ENCODE measurements around the gene EEF2. TPM values are rescaled to one million over a fixed set of nuclear protein-coding genes. Genes with fewer than 3 reads are reported as not detected.
"Not testable (repeated sequence)": the region's sequence is repeated elsewhere in the genome, so short reads cannot be mapped to it uniquely, and the experiment has no call there.

EEF2 gene
- polyA plus RNA-seq, 1 donor from 2014 or later = 716 TPM

DNA sequence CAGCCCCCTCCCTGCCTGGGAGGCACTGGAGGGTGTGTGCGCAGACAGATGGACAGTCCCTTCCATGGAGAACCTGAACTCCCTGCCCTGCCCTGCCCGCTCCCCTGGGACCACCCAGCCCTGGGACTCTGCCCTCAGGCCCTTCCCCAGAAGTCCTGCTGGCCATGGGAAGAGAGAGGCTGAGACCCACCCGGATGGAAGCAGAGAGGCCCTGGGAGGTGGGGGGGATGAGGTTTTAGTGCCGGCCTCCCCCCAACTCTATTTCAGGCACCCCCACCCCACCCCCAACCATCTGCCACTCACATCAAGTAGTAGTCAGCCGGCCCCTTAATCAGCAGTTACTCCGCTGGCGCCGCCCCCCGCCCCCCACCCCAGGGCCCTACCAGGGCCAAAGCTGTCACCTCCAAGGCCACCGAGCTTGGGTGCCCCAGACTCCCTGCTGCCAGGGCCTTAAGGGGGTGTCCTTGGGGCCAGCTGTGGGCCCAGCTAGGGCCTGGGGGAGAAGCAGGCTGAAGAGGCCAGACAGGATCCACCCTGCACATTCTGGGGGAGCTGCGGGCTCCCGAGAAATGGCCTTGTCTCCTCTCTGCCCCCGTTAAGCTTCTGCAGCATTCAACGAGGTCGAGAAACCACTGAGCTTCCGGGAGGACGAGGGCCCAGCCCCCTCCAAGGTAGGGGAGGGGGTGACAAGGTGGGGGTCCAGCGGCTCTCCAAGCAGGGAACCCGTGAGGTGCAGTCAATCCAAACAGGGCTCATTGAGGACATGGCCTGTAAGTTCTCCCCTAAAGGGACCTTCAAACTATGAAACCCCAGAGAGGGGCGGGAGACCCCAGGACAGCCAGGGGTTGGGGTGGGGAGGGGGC, 35.0 kb downstream of the EEF2 start:
- H3K36me3 ChIP-seq (ENCODE audit: insufficient read depth, low read length) = no peaks in the 10 kb centered on the region
- no peak overlapping the region for H2AFZ ChIP-seq (ENCODE audit: low read depth, low read length)
- H3K4me2 ChIP-seq (ENCODE audit: low read length) = no peak overlapping the region
- no peak overlapping the region for H3K27ac ChIP-seq (ENCODE audit: low read length)
- no peak overlapping the region for H3K9ac ChIP-seq (ENCODE audit: low read length)
- H3K79me2 ChIP-seq (replicated peaks; ENCODE audit: insufficient read depth, low read length) = no peaks in the 10 kb centered on the region
- H3K27me3 ChIP-seq (ENCODE audit: insufficient read depth, low read depth, low read length) = no peaks in the 10 kb centered on the region
- no peaks in the 10 kb centered on the region for H3F3A ChIP-seq (ENCODE audit: insufficient read depth, low read length, poor library complexity, severe bottlenecking)
- H3K9me2 ChIP-seq (ENCODE audit: insufficient read depth, low read length) = no peaks in the 10 kb centered on the region
- no peaks in the 10 kb centered on the region for H4K20me1 ChIP-seq (ENCODE audit: insufficient read depth)
- no peak for TF ChIP-seq EZH2 (IDR thresholded peaks at IDR 0.05; ENCODE audit: borderline replicate concordance, insufficient read depth, low read length, poor library complexity, severe bottlenecking)
- TF ChIP-seq MXI1 (conservative IDR thresholded peaks at IDR 0.05; ENCODE audit: poor library complexity, severe bottlenecking) = no peak
- TF ChIP-seq POLR2AphosphoS5 (IDR thresholded peaks at IDR 0.05) = no peak
- TF ChIP-seq SMC3 (conservative IDR thresholded peaks at IDR 0.05; ENCODE audit: poor library complexity) = no peak
- TF ChIP-seq RAD21 (conservative IDR thresholded peaks at IDR 0.05) = no peak
- no peak overlapping the region for H3K4me3 ChIP-seq (ENCODE audit: low read length)
- H3K9me3 ChIP-seq (ENCODE audit: low read length) = no peaks in the 10 kb centered on the region

DNA sequence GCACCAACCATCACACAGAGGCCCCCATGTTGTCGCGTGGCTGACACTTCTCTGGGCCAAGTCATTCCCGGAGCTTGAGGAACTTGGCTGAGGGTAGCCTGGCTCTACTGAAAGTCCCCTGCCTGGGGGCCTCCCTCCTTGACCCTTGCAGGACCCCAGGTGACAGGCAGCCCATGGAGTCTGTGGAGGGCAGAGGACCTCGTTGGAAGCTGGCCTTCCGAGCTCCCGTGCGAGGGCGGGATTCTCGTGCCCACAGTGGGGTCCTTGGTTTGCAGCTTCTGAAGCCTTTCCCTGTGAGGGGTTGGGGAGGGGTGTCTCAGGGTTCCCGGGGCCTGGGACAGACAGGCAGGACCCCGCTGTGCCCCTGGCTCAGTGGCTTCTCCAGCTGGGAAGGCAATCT, 36.0 kb downstream of the EEF2 start:
- no peaks in the 10 kb centered on the region for H3F3A ChIP-seq (ENCODE audit: insufficient read depth, low read length, poor library complexity, severe bottlenecking)
- no peaks in the 10 kb centered on the region for H3K27me3 ChIP-seq (ENCODE audit: insufficient read depth, low read depth, low read length)
- no peak overlapping the region for H2AFZ ChIP-seq (ENCODE audit: low read depth, low read length)
- H3K4me3 ChIP-seq (ENCODE audit: low read length) = no peak overlapping the region
- no peaks in the 10 kb centered on the region for H4K20me1 ChIP-seq (ENCODE audit: insufficient read depth)
- H3K27ac ChIP-seq (ENCODE audit: low read length) = no peak overlapping the region
- H3K36me3 ChIP-seq (ENCODE audit: insufficient read depth, low read length) = no peaks in the 10 kb centered on the region
- no peak for TF ChIP-seq EP300 (conservative IDR thresholded peaks at IDR 0.05; ENCODE audit: poor library complexity, severe bottlenecking)
- no peak overlapping the region for H3K4me2 ChIP-seq (ENCODE audit: low read length)
- no peaks in the 10 kb centered on the region for H3K9me3 ChIP-seq (ENCODE audit: low read length)
- H3K79me2 ChIP-seq (replicated peaks; ENCODE audit: insufficient read depth, low read length) = no peaks in the 10 kb centered on the region
- no peak overlapping the region for H3K9ac ChIP-seq (ENCODE audit: low read length)
- H3K9me2 ChIP-seq (ENCODE audit: insufficient read depth, low read length) = no peaks in the 10 kb centered on the region

DNA sequence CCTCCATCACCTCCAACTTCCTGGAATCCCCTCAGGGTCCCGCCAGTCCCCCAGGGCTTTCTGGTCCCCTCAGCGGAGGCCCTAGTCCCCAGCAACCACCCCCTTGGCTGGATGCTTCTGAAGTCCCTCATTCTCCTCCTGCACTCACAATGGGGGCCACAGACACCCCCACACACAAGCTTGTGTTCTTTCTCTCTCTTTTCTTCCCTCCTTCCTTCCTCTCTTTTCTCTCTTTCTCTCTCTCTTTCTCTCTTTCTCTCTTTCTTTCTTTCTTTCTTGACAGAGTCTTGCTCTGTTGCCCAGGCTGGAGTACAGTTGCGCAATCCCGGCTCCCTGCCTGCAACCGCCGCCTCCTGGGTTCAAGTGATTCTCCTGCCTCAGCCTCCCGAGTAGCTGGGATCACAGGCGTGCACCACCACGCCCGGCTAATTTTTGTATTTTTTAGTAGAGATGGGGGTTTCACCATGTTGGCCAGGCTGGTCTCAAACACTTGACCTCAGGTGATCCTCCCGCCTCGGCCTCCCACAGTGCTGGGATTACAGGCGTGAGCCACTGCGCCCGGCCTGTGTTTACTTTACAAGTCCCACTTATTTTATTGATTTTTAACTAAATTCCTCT, 37.8 kb downstream of the EEF2 start:
- H3K9ac ChIP-seq (ENCODE audit: low read length); H3K27me3 ChIP-seq (ENCODE audit: insufficient read depth, low read depth, low read length); H3K9me3 ChIP-seq (ENCODE audit: low read length); H2AFZ ChIP-seq (ENCODE audit: low read depth, low read length); H3K4me3 ChIP-seq (ENCODE audit: low read length); H3K9me2 ChIP-seq (ENCODE audit: insufficient read depth, low read length); H3K79me2 ChIP-seq (replicated peaks; ENCODE audit: insufficient read depth, low read length); H3K36me3 ChIP-seq (ENCODE audit: insufficient read depth, low read length); H4K20me1 ChIP-seq (ENCODE audit: insufficient read depth); H3K4me2 ChIP-seq (ENCODE audit: low read length); H3K27ac ChIP-seq (ENCODE audit: low read length); H3F3A ChIP-seq (ENCODE audit: insufficient read depth, low read length, poor library complexity, severe bottlenecking): not testable (repeated sequence)

DNA sequence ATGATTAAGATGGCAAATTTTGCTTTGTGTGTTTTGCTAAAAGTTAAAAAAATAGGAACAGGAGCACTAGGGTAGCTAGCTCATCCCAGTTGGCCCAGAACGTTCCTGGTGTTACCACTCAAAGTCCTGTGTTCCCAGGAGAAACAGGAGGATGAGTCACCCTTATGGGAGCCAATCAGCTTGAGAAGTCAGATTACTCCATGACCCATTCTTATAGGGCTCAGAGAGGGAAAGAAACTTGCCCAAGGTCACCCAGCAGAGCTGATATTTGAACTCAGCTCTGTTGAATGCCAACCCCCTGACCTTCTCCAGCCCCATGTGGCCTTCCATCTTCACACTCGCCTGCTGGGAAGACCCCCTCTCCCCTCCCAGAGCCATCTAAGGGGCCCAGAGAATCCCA, 39.4 kb downstream of the EEF2 start:
- Histone ChIP-seq H3K27ac (ENCODE audit: low read length) (no peak overlapping the region), H3K4me2 (ENCODE audit: low read length) (no peak overlapping the region), H3K36me3 (ENCODE audit: insufficient read depth, low read length) (no peaks in the 10 kb centered on the region), H3K27me3 (ENCODE audit: insufficient read depth, low read depth, low read length) (no peaks in the 10 kb centered on the region), H3K9me2 (ENCODE audit: insufficient read depth, low read length) (no peaks in the 10 kb centered on the region), H3K79me2 (replicated peaks; ENCODE audit: insufficient read depth, low read length) (no peaks in the 10 kb centered on the region), H3K9me3 (ENCODE audit: low read length) (no peaks in the 10 kb centered on the region), H2AFZ (ENCODE audit: low read depth, low read length) (no peak overlapping the region), H4K20me1 (ENCODE audit: insufficient read depth) (no peaks in the 10 kb centered on the region), H3F3A (ENCODE audit: insufficient read depth, low read length, poor library complexity, severe bottlenecking) (no peaks in the 10 kb centered on the region), H3K4me3 (ENCODE audit: low read length) (no peak overlapping the region), H3K9ac (ENCODE audit: low read length) (no peak overlapping the region)
- TF ChIP-seq MXI1 (conservative IDR thresholded peaks at IDR 0.05; ENCODE audit: poor library complexity, severe bottlenecking) (no peak), TAF1 (IDR thresholded peaks at IDR 0.05; ENCODE audit: low read depth) (no peak), SMC3 (conservative IDR thresholded peaks at IDR 0.05; ENCODE audit: poor library complexity) (no peak), EP300 (conservative IDR thresholded peaks at IDR 0.05; ENCODE audit: poor library complexity, severe bottlenecking) (no peak), EZH2 (IDR thresholded peaks at IDR 0.05; ENCODE audit: borderline replicate concordance, insufficient read depth, low read length, poor library complexity, severe bottlenecking) (no peak), POLR2AphosphoS5 (IDR thresholded peaks at IDR 0.05) (no peak), RAD21 (conservative IDR thresholded peaks at IDR 0.05) (no peak)
- TF ChIP-seq, protein P1, sequence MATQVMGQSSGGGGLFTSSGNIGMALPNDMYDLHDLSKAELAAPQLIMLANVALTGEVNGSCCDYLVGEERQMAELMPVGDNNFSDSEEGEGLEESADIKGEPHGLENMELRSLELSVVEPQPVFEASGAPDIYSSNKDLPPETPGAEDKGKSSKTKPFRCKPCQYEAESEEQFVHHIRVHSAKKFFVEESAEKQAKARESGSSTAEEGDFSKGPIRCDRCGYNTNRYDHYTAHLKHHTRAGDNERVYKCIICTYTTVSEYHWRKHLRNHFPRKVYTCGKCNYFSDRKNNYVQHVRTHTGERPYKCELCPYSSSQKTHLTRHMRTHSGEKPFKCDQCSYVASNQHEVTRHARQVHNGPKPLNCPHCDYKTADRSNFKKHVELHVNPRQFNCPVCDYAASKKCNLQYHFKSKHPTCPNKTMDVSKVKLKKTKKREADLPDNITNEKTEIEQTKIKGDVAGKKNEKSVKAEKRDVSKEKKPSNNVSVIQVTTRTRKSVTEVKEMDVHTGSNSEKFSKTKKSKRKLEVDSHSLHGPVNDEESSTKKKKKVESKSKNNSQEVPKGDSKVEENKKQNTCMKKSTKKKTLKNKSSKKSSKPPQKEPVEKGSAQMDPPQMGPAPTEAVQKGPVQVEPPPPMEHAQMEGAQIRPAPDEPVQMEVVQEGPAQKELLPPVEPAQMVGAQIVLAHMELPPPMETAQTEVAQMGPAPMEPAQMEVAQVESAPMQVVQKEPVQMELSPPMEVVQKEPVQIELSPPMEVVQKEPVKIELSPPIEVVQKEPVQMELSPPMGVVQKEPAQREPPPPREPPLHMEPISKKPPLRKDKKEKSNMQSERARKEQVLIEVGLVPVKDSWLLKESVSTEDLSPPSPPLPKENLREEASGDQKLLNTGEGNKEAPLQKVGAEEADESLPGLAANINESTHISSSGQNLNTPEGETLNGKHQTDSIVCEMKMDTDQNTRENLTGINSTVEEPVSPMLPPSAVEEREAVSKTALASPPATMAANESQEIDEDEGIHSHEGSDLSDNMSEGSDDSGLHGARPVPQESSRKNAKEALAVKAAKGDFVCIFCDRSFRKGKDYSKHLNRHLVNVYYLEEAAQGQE (IDR thresholded peaks at IDR 0.05; ENCODE audit: borderline replicate concordance) = no peak
- TF ChIP-seq, protein P2, sequence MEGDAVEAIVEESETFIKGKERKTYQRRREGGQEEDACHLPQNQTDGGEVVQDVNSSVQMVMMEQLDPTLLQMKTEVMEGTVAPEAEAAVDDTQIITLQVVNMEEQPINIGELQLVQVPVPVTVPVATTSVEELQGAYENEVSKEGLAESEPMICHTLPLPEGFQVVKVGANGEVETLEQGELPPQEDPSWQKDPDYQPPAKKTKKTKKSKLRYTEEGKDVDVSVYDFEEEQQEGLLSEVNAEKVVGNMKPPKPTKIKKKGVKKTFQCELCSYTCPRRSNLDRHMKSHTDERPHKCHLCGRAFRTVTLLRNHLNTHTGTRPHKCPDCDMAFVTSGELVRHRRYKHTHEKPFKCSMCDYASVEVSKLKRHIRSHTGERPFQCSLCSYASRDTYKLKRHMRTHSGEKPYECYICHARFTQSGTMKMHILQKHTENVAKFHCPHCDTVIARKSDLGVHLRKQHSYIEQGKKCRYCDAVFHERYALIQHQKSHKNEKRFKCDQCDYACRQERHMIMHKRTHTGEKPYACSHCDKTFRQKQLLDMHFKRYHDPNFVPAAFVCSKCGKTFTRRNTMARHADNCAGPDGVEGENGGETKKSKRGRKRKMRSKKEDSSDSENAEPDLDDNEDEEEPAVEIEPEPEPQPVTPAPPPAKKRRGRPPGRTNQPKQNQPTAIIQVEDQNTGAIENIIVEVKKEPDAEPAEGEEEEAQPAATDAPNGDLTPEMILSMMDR (IDR thresholded peaks at IDR 0.05; ENCODE audit: poor library complexity, severe bottlenecking) = no peak

Data from neural cell (in vitro differentiated cells).